B cell (primary cell): Measurements from ENCODE around the gene SOD3.

Experiments
- EZH2 ChIP-seq: IDR thresholded peaks from 2 replicates; pipeline ENCODE4 v1.6.1; 2012; ENCODE audit warnings: borderline replicate concordance, low read depth, mild to moderate bottlenecking, moderate library complexity, low read length; ENCODE audit not compliant: insufficient read depth, poor library complexity, severe bottlenecking
- TF ChIP-seq, protein P1 (sequence below): fragments of 200-600 bp; IDR thresholded peaks from one replicate; pipeline ENCODE4 v1.8.0; 2022; ENCODE audit warnings: antibody characterized with exemption, mild to moderate bottlenecking

- TF ChIP-seq, protein P1, sequence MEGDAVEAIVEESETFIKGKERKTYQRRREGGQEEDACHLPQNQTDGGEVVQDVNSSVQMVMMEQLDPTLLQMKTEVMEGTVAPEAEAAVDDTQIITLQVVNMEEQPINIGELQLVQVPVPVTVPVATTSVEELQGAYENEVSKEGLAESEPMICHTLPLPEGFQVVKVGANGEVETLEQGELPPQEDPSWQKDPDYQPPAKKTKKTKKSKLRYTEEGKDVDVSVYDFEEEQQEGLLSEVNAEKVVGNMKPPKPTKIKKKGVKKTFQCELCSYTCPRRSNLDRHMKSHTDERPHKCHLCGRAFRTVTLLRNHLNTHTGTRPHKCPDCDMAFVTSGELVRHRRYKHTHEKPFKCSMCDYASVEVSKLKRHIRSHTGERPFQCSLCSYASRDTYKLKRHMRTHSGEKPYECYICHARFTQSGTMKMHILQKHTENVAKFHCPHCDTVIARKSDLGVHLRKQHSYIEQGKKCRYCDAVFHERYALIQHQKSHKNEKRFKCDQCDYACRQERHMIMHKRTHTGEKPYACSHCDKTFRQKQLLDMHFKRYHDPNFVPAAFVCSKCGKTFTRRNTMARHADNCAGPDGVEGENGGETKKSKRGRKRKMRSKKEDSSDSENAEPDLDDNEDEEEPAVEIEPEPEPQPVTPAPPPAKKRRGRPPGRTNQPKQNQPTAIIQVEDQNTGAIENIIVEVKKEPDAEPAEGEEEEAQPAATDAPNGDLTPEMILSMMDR, result no peak
- no peak for TF ChIP-seq EZH2
Observed at GRCh38 chr4:24764345-24764744, 31.0 kb upstream of the SOD3 start.
